ENCODE results near the gene MYH14.
"Not testable (repeated sequence)": the region's sequence is repeated elsewhere in the genome, so short reads cannot be mapped to it uniquely, and the experiment has no call there.

The MYH14 gene

DNA sequence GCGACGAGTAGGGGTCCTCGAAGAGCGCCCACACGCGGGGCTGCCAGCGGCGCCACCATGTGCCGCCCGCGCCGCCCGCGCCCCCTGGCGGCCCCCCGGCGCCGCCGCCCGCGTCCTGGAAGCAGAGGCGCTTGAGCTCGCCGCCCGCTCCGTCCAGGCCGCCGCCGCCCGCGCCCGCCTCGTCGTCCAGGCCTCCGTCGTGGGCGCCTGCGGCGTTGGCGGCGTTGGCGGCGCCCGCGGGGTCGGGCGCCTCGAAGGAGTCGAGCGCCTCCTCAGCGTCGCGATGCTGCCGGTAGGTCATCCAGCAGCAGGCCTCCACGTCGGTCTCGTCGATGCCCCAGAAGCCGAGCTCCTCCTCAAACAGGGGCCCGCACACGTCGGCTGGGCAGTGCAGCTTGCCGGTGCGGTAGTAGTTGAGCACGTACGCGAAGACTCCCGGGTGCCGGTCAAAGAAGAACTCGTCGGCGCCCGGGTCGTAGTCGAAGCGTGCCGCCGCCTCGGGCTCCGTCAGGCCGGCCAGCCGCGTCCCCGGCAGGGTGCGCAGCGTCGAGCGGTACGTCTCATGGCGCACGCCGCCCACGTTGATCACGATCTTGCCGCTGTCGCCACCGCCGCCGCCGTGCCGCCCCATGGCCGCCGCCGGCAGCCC is 124.9 kb downstream of the MYH14 start:
- peaks cover 1% of the 10 kb centered on the region for H3K9me3 ChIP-seq (ENCODE audit: low read length)
- H2AFZ ChIP-seq (ENCODE audit: low read depth, low read length), result no peak overlapping the region
- H3K27me3 ChIP-seq (ENCODE audit: insufficient read depth, low read length), result peaks cover 12% of the 10 kb centered on the region
- H3K4me1 ChIP-seq (ENCODE audit: insufficient read depth, low read length), result peaks cover 17% of the 10 kb centered on the region
- H3K36me3 ChIP-seq (ENCODE audit: insufficient read depth, low read length), result no peaks in the 10 kb centered on the region
- H3K4me3 ChIP-seq (ENCODE audit: low read length), result peak overlapping the region; percentile 37

DNA sequence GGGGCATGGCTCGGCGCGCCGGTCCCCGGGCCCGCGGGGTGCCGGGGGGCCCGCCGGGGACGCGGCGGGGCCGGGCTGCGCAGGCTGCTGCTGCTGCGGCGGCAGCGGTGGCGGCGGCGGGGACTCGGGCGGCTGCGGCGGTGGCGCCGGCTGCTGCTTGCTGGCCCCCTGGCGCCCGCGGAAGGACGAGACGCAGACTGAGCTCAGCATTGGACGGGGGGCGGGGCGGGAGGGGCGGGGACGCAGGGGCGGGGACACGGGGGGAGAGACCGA is 125.4 kb downstream of the MYH14 start:
- Histone ChIP-seq H3K9me3 (ENCODE audit: low read length) (peaks cover 5% of the 10 kb centered on the region), H3K27me3 (ENCODE audit: insufficient read depth, low read length) (peaks cover 12% of the 10 kb centered on the region), H3K4me1 (ENCODE audit: insufficient read depth, low read length) (peaks cover 17% of the 10 kb centered on the region), H3K36me3 (ENCODE audit: insufficient read depth, low read length) (no peaks in the 10 kb centered on the region), H3K4me3 (ENCODE audit: low read length) (peak overlapping the region; percentile 37), H2AFZ (ENCODE audit: low read depth, low read length) (no peak overlapping the region)

DNA sequence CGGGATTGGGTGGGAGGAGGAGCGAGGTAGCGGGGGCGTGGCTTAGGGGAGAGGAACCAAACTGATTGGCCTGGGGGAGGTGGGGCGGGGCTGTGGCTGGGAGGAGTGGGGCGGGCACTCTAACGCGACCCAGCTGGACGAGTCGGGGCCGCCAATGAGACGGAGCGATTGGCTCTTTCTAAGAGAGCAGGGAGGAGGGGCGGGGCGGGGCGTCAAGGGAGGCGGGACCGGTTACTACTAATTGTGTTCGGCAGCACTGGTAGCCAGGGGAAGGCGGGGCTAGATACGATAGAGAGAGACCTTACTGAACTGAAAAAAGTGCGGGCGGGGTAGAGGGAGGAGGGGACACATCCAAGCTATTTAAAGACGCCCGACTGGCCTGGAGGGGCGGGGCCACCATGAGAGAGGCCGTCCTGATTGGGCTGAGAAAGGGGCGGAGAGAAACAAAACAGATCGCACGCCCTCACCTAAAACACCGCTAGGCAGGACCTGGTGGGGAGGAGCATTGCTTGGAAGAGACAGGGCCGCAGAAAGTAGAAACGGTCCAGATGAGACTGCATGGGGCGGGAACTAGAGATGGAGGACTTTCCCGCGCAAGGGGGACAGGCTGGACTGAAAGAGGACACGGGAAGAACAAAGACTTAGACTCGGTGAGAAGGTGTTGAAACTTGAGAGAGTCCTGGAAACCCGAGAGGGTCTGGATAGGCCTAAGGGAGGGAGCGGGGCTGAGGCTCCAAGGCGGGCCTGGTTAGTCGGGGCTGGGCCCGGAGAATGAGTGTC is 125.9 kb downstream of the MYH14 start, which contains the start of gene KCNC3:
Gene KCNC3 (minus strand): TSS at position 232 of the 780 bp plus-strand sequence. CDS start 295 bp downstream, outside the sequence.
- H3K4me1 ChIP-seq (ENCODE audit: insufficient read depth, low read length), result peaks cover 17% of the 10 kb centered on the region
- peaks cover 12% of the 10 kb centered on the region for H3K27me3 ChIP-seq (ENCODE audit: insufficient read depth, low read length)
- H3K9me3 ChIP-seq (ENCODE audit: low read length), result peaks cover 10% of the 10 kb centered on the region
- H3K4me3 ChIP-seq (ENCODE audit: low read length), result peak within 1 kb of the TSS; percentile 62
- no peaks in the 10 kb centered on the region for H3K36me3 ChIP-seq (ENCODE audit: insufficient read depth, low read length)
- H2AFZ ChIP-seq (ENCODE audit: low read depth, low read length), result no peak within 1 kb of the TSS

DNA sequence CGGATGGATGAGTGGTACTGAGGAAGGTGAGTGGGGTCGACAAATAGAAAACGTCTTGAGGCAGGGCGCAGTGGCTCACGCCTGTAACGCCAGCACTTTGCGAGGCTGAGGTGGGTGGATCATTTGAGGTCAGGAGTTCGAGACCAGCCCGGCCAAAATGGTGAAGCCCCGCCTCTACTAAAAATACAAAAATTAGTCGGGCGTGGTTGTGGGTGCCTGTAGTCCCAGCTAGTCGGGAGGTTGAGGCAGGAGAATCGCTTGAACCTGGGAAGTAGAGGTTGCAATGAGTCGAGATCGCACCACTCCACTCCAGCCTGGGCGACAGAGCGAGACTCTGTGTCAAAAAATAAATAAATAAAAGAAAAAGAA is 126.5 kb downstream of the MYH14 start:
- Histone ChIP-seq H3K4me1 (ENCODE audit: insufficient read depth, low read length) (peaks cover 16% of the 10 kb centered on the region), H3K4me3 (ENCODE audit: low read length) (peak overlapping the region; percentile 62), H3K27me3 (ENCODE audit: insufficient read depth, low read length) (peaks cover 12% of the 10 kb centered on the region)
- not testable (repeated sequence) for H2AFZ ChIP-seq (ENCODE audit: low read depth, low read length); H3K36me3 ChIP-seq (ENCODE audit: insufficient read depth, low read length); H3K9me3 ChIP-seq (ENCODE audit: low read length)

DNA sequence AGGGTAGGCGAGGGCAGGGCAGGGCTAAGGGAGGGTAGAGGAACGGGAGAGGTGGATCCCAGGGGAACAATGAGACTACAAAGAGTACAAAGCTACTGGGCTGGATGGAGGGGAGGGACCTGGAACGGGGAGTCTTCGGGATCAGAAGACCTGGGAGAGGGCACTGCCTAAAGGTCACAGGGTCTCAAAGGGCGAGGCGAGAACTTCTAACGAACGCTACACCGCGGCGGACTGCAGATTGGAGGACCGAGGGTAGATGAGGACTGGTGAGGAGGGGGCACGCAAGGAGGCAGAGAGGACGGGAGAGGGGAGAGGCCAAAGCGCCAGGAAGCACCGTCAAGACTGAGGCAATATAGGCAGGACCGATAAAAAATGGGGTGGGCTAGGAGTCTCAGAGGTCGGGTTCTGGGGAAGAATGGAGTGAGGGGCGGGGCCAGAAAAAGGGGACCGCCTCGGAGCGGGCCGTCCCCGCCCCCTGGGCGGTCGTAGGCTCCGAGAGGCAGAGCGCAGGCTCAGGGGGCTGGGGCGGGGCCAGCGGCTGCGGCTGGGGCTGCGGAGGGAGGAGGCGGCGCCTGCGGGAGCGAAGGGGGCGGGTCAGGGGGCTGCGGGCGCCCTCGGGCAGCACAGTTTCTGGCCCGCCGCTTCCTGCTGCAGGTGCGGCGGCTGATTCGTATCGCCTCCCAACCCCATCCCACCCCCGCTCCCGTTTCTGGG is 127.1 kb downstream of the MYH14 start:
- H3K4me3 ChIP-seq (ENCODE audit: low read length), result peak overlapping the region; percentile 62
- H3K4me1 ChIP-seq (ENCODE audit: insufficient read depth, low read length), result peaks cover 10% of the 10 kb centered on the region
- peaks cover 12% of the 10 kb centered on the region for H3K27me3 ChIP-seq (ENCODE audit: insufficient read depth, low read length)
- no peaks in the 10 kb centered on the region for H3K36me3 ChIP-seq (ENCODE audit: insufficient read depth, low read length)
- no peak overlapping the region for H2AFZ ChIP-seq (ENCODE audit: low read depth, low read length)
- peaks cover 10% of the 10 kb centered on the region for H3K9me3 ChIP-seq (ENCODE audit: low read length)

DNA sequence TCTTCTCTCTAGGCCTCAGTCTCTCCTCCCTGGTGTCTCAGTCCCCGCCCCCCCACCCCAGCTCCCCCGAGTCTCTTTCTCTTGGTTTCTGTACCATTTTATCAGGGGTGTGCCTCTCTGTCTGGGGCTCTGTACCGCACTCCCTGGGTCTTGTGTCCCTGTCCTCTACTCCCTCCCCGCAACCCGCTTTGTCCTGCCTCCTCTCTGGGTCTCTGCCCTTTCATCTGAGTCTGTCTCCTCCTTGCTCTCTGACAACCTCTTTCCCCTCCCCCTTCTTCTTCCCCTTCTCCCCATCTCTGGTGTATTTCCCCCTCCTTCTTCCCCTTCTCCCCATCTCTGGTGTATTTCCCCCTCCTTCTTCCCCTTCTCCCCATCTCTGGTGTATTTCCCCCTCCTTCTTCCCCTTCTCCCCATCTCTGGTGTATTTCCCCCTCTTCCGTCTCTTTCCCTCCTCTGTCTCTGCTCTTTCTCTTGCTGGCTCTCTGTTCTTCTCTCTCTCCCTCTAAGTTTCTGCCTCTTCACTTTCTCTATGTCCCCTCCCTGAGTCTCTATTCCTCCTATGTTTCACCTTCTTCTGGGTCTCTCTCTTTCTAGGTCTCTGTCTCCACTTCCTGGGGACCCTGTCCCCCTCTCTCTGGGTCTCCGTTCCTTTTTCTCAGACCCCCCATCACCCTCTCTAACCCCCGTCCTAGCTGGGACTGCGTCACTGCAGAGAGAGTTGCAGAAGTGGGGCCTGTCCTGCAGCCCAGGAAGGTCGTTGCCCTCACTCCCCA is 128.0 kb downstream of the MYH14 start:
- peaks cover 10% of the 10 kb centered on the region for H3K27me3 ChIP-seq (ENCODE audit: insufficient read depth, low read length)
- H3K4me1 ChIP-seq (ENCODE audit: insufficient read depth, low read length), result peaks cover 4% of the 10 kb centered on the region
- H3K9me3 ChIP-seq (ENCODE audit: low read length), result peaks cover 10% of the 10 kb centered on the region
- H2AFZ ChIP-seq (ENCODE audit: low read depth, low read length), result no peak overlapping the region
- no peaks in the 10 kb centered on the region for H3K36me3 ChIP-seq (ENCODE audit: insufficient read depth, low read length)
- H3K4me3 ChIP-seq (ENCODE audit: low read length), result peak overlapping the region; percentile 62

DNA sequence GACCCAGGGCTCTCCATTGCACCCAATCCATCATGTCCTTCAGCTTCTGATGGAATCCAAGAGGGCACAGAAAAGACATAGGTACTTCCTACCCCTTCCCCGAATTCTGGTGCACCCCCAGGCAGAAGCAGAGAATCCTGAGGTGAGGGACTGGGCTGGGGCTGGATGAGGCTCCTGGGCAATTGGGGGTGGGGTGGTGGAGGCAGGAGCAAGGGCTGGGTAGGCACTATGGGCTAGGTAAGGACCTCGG is 128.5 kb downstream of the MYH14 start:
- Histone ChIP-seq H3K27me3 (ENCODE audit: insufficient read depth, low read length) (peaks cover 9% of the 10 kb centered on the region), H2AFZ (ENCODE audit: low read depth, low read length) (no peak overlapping the region), H3K4me1 (ENCODE audit: insufficient read depth, low read length) (peaks cover 4% of the 10 kb centered on the region), H3K9me3 (ENCODE audit: low read length) (peaks cover 10% of the 10 kb centered on the region), H3K36me3 (ENCODE audit: insufficient read depth, low read length) (no peaks in the 10 kb centered on the region), H3K4me3 (ENCODE audit: low read length) (no peak overlapping the region)

DNA sequence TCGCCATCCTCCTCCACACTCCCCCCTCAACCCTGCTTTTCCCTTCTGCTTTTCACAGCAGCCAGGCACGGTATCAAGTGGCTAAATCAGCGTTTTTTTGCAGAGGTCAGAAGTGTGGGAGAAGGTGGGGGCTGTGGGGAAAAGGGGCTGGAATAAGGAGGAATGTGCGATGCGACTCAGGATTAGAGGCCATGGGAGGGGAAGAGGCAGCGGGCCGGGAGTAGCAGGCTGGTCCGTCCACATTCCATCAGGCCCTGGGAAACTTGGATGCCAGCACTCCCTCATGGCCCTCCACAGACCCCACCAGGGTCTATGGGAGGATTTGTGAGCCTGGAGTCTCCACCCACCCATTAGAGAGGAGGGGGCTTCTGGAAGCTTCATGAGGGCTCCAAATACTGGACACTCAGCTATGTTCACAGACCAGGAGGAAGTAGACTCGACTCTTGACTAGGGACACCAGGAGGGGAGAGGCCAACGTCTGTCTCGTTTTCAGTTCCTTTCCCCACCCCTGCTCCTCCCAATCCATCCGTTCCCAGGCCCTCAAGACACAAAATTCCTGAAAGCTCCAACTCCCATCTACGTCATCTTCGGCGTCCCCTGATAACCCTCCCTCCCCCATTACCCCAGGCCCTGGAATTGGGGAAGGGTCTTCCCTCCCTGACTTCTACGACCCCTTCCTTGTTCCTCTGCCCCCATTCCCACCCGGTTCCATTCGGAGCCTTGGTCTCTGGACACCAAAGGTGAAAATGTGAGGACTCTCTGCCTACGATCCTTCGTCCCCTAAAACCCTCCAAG is 129.0 kb downstream of the MYH14 start:
- Histone ChIP-seq H3K9me3 (ENCODE audit: low read length) (peaks cover 10% of the 10 kb centered on the region), H3K4me3 (ENCODE audit: low read length) (no peak overlapping the region), H3K27me3 (ENCODE audit: insufficient read depth, low read length) (peaks cover 4% of the 10 kb centered on the region), H3K36me3 (ENCODE audit: insufficient read depth, low read length) (no peaks in the 10 kb centered on the region), H2AFZ (ENCODE audit: low read depth, low read length) (no peak overlapping the region), H3K4me1 (ENCODE audit: insufficient read depth, low read length) (peaks cover 4% of the 10 kb centered on the region)

DNA sequence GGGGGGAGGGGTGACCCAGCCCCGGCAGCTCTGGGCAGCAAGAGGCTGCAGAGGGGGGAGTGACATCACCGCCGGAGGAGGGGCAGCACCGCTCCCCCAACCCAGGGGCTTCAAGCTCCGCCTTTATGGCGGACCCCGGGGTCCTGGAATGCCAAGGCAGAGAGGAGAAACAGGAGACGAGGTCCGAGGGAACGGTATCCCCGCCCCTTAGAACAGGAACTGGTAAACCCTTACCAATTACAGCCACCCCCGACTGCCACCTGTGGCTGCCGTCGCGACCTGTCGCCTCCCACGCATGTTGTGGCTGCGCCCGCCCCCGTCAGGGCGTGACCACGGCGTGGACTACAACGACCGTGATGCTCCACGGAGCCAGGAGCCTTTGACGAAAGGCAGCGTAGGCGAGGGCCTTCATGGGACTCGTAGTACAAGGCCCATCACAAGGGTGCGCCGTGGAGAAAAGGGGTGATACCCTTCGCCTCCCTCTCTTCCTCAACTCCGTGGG is 129.9 kb downstream of the MYH14 start:
- H2AFZ ChIP-seq (ENCODE audit: low read depth, low read length), result no peak overlapping the region
- H3K4me1 ChIP-seq (ENCODE audit: insufficient read depth, low read length), result peaks cover 4% of the 10 kb centered on the region
- peaks cover 10% of the 10 kb centered on the region for H3K9me3 ChIP-seq (ENCODE audit: low read length)
- H3K27me3 ChIP-seq (ENCODE audit: insufficient read depth, low read length), result no peaks in the 10 kb centered on the region
- H3K4me3 ChIP-seq (ENCODE audit: low read length), result no peak overlapping the region
- no peaks in the 10 kb centered on the region for H3K36me3 ChIP-seq (ENCODE audit: insufficient read depth, low read length)

DNA sequence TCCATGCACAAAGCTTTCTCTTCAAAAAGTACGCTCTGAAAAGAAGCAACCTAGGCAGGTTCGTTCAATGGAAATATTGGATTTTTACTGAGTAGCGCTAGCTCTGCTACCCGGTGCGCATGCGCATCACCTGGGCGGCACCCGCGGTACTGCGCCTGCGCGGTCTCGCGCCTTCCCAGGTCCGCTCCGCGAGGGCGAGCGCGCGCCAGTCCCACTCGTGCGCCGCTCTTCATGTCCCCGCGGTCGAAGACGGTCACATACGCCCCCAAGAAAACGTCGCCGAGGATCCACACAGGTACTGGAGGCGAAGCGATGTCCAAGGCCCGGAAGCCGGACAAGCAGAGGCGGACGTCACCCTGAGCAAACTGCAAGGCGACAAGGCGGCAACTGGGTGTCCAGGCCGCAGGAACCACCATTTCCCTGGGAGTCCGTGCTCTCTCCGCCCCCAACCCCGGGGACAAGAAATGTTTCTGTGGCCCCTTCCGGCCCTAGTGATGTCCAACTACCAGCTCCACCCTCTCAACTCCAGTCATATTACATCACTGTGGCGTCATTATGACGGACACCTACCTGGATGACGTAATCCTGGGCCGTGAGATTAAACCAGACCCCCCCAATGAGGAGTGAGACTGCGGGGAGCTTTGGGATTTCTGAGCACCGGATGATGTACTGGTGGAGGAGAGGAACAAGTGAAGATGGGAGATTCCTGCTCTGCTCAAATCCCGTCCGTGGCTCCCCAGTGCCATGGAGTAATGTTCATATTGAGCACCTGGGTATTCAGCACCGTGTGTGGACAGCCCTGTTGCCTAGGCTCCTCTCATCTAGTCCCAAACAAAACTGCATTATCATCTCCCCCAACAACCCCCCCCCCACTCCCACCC is 130.6 kb downstream of the MYH14 start:
- H3K4me1 ChIP-seq (ENCODE audit: insufficient read depth, low read length), result peaks cover 4% of the 10 kb centered on the region
- H3K9me3 ChIP-seq (ENCODE audit: low read length), result peaks cover 10% of the 10 kb centered on the region
- H3K4me3 ChIP-seq (ENCODE audit: low read length), result no peak overlapping the region
- H2AFZ ChIP-seq (ENCODE audit: low read depth, low read length), result no peak overlapping the region
- H3K27me3 ChIP-seq (ENCODE audit: insufficient read depth, low read length), result no peaks in the 10 kb centered on the region
- peaks cover under 1% of the 10 kb centered on the region for H3K36me3 ChIP-seq (ENCODE audit: insufficient read depth, low read length)

DNA sequence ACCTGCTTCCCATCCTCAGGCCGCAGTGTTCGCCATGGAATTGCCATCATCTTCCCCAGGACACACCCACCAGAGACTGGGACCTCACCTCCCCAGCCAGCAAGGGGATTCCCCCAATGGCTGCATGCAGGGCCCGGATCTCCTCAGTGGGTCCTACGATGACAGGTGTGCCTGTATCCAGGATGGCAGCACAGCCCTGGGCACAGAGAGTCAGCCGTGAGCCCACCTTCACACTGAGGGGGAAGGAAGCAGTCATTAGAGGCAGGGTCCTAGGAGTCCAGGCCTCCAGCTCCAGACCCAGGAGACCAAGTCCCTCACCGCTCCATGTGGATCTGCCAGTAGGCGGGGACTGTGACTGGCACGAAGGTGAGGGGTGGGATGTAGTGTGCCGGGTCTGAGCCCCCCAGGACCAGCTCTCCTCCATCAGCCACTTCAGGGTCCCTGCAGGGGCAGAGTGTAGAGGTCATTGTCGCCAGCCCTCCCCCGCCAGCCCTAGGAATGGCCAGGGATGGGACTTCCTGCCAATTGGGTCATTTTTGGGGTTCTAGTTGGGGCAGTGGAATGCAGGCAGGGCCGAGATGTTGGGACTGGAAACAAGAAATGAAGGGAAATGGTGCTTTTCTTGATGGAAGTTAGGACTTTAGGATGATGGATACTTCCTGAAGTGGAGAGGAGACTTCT is 131.5 kb downstream of the MYH14 start:
- peaks cover 6% of the 10 kb centered on the region for H3K36me3 ChIP-seq (ENCODE audit: insufficient read depth, low read length)
- no peak overlapping the region for H3K4me3 ChIP-seq (ENCODE audit: low read length)
- H3K4me1 ChIP-seq (ENCODE audit: insufficient read depth, low read length), result peaks cover 4% of the 10 kb centered on the region
- no peaks in the 10 kb centered on the region for H3K27me3 ChIP-seq (ENCODE audit: insufficient read depth, low read length)
- H3K9me3 ChIP-seq (ENCODE audit: low read length), result peaks cover 13% of the 10 kb centered on the region
- no peak overlapping the region for H2AFZ ChIP-seq (ENCODE audit: low read depth, low read length)
